22Rv1 (cell line): Measurements from ENCODE around the gene ITPR1.

Source experiments
- CTCF ChIP-seq: fragments of 450-650 bp; IDR thresholded peaks from 2 replicates; pipeline ENCODE4 v1.5.1; 2017; ENCODE audit warnings: mild to moderate bottlenecking
- ZFX ChIP-seq: fragments of 450-650 bp; IDR thresholded peaks from 2 replicates; pipeline ENCODE4 v1.6.1; 2017; ENCODE audit warnings: antibody characterized with exemption, borderline replicate concordance

- TF ChIP-seq CTCF (no peak), ZFX (no peak)
Observed at GRCh38 chr3:4850928-4851265, 357.7 kb downstream of the ITPR1 start.
